ENCODE measurements around the gene MYH16. TPM values are rescaled to one million over a fixed set of nuclear protein-coding genes. Genes with fewer than 3 reads are reported as not detected.
A peak's percentile ranks its signal among the peaks of the same experiment; 100 is the strongest.

MYH16 gene
- total and polyA plus RNA-seq, 4 donors = not detected

- TF ChIP-seq ATF3 (IDR thresholded peaks at IDR 0.05) = no peak
- TF ChIP-seq YY1 (IDR thresholded peaks at IDR 0.05) = no peak
- TF ChIP-seq RXRA (IDR thresholded peaks at IDR 0.05) = no peak
- TF ChIP-seq ZBTB33 (IDR thresholded peaks at IDR 0.05) = no peak
- no peak for TF ChIP-seq HNF4A (conservative IDR thresholded peaks at IDR 0.05)
- no peak for TF ChIP-seq JUND (IDR thresholded peaks at IDR 0.05)
- no peak for TF ChIP-seq NR2F2 (IDR thresholded peaks at IDR 0.05)
- no peak for TF ChIP-seq FOXA1 (IDR thresholded peaks at IDR 0.05)
- TF ChIP-seq RAD21 (IDR thresholded peaks at IDR 0.05) = no peak
- TF ChIP-seq MAX (IDR thresholded peaks at IDR 0.05) = no peak
- no peak for TF ChIP-seq CTCF (IDR thresholded peaks at IDR 0.05; ENCODE audit: low read depth, low read length, missing input control)
- TF ChIP-seq TAF1 (conservative IDR thresholded peaks at IDR 0.05) = no peak
- TF ChIP-seq SP1 (IDR thresholded peaks at IDR 0.05) = no peak
- no peak for TF ChIP-seq FOXA2 (IDR thresholded peaks at IDR 0.05)
- TF ChIP-seq REST (IDR thresholded peaks at IDR 0.05) = no peak
- no peak for TF ChIP-seq HNF4G (IDR thresholded peaks at IDR 0.05)
- TF ChIP-seq GABPA (IDR thresholded peaks at IDR 0.05 in 1 of 2, conservative IDR thresholded peaks at IDR 0.05 in 1 of 2) = no peak
- TF ChIP-seq EGR1 (IDR thresholded peaks at IDR 0.05; ENCODE audit: low read depth in 2 of 2) = no peak
- no peaks in the 10 kb centered on the region for H3K9me3 ChIP-seq (ENCODE audit: control insufficient read depth in 4 of 4, low read length in 3 of 4)
- no peaks in the 10 kb centered on the region for H3K36me3 ChIP-seq (ENCODE audit: control insufficient read depth in 4 of 4, insufficient read depth in 3 of 4, low read depth in 1 of 4, low read length in 3 of 4)
- H3K4me3 ChIP-seq (ENCODE audit: low read depth in 1 of 3, low read length in 3 of 3) = peak overlapping the region; percentile 62 to 79 (median 75)
- WGBS = 34% methylated on average over 14 of the region's 14 CpGs
- peak overlapping the region; percentile 76 to 98 for H3K9ac ChIP-seq (ENCODE audit: low read depth in 1 of 2, low read length in 2 of 2)
- no peak for DNase-seq (ENCODE audit: low spot score)
- H3K27me3 ChIP-seq (ENCODE audit: control insufficient read depth in 4 of 4, insufficient read depth in 4 of 4, low read length in 3 of 4) = no peaks in the 10 kb centered on the region
- H3K27ac ChIP-seq (ENCODE audit: low read depth in 1 of 2, low read length in 2 of 2) = no peak overlapping the region
- H3K4me1 ChIP-seq (ENCODE audit: control insufficient read depth in 4 of 4, insufficient read depth in 4 of 4, low read length in 3 of 4) = peaks cover 15 to 30% (median 23%) of the 10 kb centered on the region in 4 donors
Measured at GRCh38 chr7:99325001-99325493, 52.4 kb downstream of the MYH16 start.
